Small intestine (tissue), 7 donors: Measurements from ENCODE around the gene SARNP. TPM values are rescaled to one million over a fixed set of nuclear protein-coding genes. Genes with fewer than 3 reads are reported as not detected.

Experiments used
- DNase-seq, 2 donors: peaks; one replicate each; pipeline versions ENCODE4 v3.0.0 to v3.0.0-alpha.2; 2013
- FAIRE-seq: peaks from 2 replicates; lab custom pipeline; 2012; peaks lifted over from hg19 to GRCh38; lab: Jason Lieb, UNC
- H3K27ac ChIP-seq, 3 donors: one replicate each; pipeline ENCODE4 v1.5.1; 2013; ENCODE audit warnings: low read length in 2 of 3, mild to moderate bottlenecking in 2 of 3, control low read depth in 1 of 3, inconsistent platforms in 1 of 3, low read depth in 1 of 3, moderate library complexity in 1 of 3
- H3K27me3 ChIP-seq, 3 donors: one replicate each; pipeline ENCODE4 v1.6.1; 2013; ENCODE audit warnings: low read length in 3 of 3, inconsistent platforms in 1 of 3; ENCODE audit not compliant: control insufficient read depth in 3 of 3, insufficient read depth in 3 of 3
- H3K36me3 ChIP-seq, 3 donors: one replicate each; pipeline ENCODE4 v1.6.1; 2013; ENCODE audit warnings: low read length in 3 of 3, inconsistent platforms in 1 of 3, low read depth in 1 of 3, mild to moderate bottlenecking in 1 of 3, moderate library complexity in 1 of 3; ENCODE audit not compliant: control insufficient read depth in 3 of 3, insufficient read depth in 2 of 3
- H3K4me1 ChIP-seq, 3 donors: one replicate each; pipeline ENCODE4 v1.6.1; 2013; ENCODE audit warnings: low read length in 2 of 3, inconsistent platforms in 1 of 3, low read depth in 1 of 3, mild to moderate bottlenecking in 1 of 3, moderate library complexity in 1 of 3; ENCODE audit not compliant: control insufficient read depth in 3 of 3, insufficient read depth in 2 of 3
- H3K4me3 ChIP-seq, 3 donors: one replicate each; pipeline ENCODE4 v1.5.1; 2013; ENCODE audit warnings: low read length in 3 of 3, control low read depth in 1 of 3, inconsistent platforms in 1 of 3, low read depth in 1 of 3, mild to moderate bottlenecking in 1 of 3, moderate library complexity in 1 of 3
- H3K9me3 ChIP-seq, 2 donors: one replicate each; pipeline ENCODE4 v1.6.1; 2013; ENCODE audit warnings: low read depth in 1 of 2, low read length in 1 of 2; ENCODE audit not compliant: control insufficient read depth in 2 of 2, insufficient read depth in 1 of 2
- WGBS, 3 donors: extraction: QIAGEN DNeasy Blood & Tissue Kit; methylation state at CpG; one replicate each; pipeline ENCODE4 v1.1.7; 2013; 5-methylcytosine and 5-hydroxymethylcytosine counted together
- polyA plus RNA-seq, 4 donors: library from polyadenylated mRNA; stranded (reverse) in 3 of 4; unstranded in 1 of 4; fragments of 200-250 nt in 3 of 4; fragments of 120-200 nt in 1 of 4; gene quantifications; one replicate each; pipeline versions ENCODE4 v1.2.1 to v1.2.3, GENCODE V29; 2013
- donor health status: healthy with polysubstance abuse.
- donor health status: control.
- donor health status: control.
- donor health status: Bipolar disorder and iron deficiency.
- donor health status: healthy.

SARNP gene
- polyA plus RNA-seq, 4 donors: 62.8 to 89.8 (median 75.3) TPM

DNA sequence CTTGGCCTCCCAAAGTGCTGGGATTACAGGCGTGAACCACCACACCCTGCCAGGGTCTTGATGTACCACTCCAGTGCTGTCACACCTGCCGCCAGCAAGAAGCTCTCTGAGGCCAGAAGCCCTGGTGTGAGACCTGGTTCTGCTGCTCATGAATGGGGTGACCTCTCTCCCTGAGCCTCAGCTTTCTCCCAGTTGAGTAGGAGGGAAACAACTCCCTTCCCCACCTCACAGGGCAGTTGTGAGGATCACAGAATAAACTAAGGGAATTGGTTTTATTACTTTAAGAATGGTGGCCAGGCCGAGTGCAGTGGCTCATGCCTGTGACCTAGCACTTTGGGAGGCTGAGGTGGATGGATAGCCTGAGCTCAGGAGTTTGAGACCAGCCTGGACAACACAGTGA, 82.9 kb downstream of the SARNP start:
- Histone ChIP-seq H3K9me3 (no peaks in the 10 kb centered on the region), H3K4me1 (peaks cover 0 to 39% (median 9%) of the 10 kb centered on the region in 3 donors), H3K27ac (no peak overlapping the region), H3K4me3 (no peak overlapping the region), H3K36me3 (peaks cover 0 to 4% (median 0%) of the 10 kb centered on the region in 3 donors), H3K27me3 (no peaks in the 10 kb centered on the region)
- FAIRE-seq (no peak), DNase-seq (no peak)
- 89 to 94% (median 90%) methylated on average over 3 of the region's 3 CpGs for WGBS, 3 donors

DNA sequence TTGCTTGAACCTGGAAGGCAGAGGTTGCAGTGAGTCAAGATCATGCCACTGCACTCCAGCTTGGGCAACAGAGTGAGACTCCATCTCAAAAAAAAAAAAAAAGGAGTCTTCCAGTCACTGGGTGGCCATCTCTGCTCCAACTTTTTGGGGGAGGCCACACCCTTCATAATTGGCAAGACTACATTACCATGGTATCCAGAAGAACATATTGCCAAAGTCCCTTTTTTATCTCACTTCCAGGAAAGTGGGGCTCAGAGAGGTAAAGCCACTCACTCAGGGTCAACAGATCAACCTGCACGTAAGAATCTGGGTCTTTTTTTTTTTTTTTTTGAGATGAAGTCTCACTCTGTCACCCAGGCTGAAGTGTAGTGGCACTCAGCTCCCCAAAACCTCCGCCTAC, 83.7 kb downstream of the SARNP start:
- H3K27me3 ChIP-seq: no peaks in the 10 kb centered on the region
- DNase-seq: no peak
- no peak overlapping the region for H3K27ac ChIP-seq
- H3K4me3 ChIP-seq: no peak overlapping the region
- H3K9me3 ChIP-seq: no peaks in the 10 kb centered on the region
- FAIRE-seq: no peak
- WGBS, 3 donors: 61 to 75% (median 69%) methylated on average over 2 of the region's 2 CpGs
- peaks cover 0 to 39% (median 9%) of the 10 kb centered on the region in 3 donors for H3K4me1 ChIP-seq
- peaks cover 0 to 4% (median 0%) of the 10 kb centered on the region in 3 donors for H3K36me3 ChIP-seq

DNA sequence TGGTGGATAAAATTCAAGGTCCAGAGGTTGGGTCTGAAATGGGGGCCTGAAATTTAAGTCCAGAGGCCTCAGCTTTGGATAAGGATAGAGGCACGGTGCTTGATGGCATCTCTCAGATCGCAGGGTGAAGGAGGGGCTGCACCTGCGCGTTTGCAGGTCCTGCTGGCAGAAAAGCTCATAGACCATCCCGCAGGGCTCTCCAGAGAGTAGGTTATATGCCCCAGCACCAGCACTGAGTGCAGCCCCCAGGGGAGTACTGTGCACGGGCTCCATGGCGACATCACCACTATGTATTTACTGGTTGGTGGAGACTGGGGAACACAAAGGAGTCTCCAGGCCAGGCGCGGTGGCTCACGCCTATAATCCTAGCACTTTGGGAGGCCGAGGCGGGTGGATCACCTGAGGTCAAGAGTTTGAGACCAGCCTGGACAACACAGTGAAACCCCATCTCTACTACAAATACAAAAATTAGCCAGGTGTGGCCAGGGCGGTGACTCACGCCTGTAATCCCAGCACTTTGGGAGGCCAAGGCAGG, 84.4 kb downstream of the SARNP start:
- no peaks in the 10 kb centered on the region for H3K27me3 ChIP-seq
- H3K9me3 ChIP-seq: no peaks in the 10 kb centered on the region
- peaks cover 0 to 4% (median 0%) of the 10 kb centered on the region in 3 donors for H3K36me3 ChIP-seq
- no peak for FAIRE-seq
- no peak overlapping the region for H3K27ac ChIP-seq
- WGBS, 3 donors: 84 to 91% (median 87%) methylated on average over 14 of the region's 14 CpGs
- no peak for DNase-seq
- peaks cover 0 to 36% (median 8%) of the 10 kb centered on the region in 3 donors for H3K4me1 ChIP-seq
- H3K4me3 ChIP-seq: no peak overlapping the region

DNA sequence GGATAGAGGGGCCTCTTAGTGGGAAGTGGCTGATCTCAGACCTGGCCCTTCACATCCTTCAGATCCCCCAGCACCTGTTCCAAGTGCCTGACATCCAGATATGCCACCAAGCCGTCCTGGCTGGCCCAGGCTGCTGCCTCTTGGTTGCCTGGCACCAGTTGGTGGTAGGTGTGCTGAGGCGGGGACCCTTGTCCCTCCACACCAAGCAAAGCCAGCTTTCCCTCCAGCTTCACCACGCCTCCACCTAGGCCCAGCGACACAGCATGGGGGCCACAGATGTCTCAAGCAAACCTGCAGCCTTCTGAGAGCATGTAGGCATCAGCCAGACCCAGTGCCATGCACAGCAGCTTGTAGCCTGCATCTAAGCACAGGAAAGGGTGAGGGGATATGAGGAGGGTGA, 85.2 kb downstream of the SARNP start:
- H3K4me1 ChIP-seq: peaks cover 0 to 33% (median 5%) of the 10 kb centered on the region in 3 donors
- no peak overlapping the region for H3K27ac ChIP-seq
- DNase-seq (no peak), FAIRE-seq (no peak)
- no peaks in the 10 kb centered on the region for H3K27me3 ChIP-seq
- no peak overlapping the region for H3K4me3 ChIP-seq
- no peaks in the 10 kb centered on the region for H3K9me3 ChIP-seq
- WGBS, 3 donors: 77 to 79% (median 79%) methylated on average over 4 of the region's 4 CpGs
- H3K36me3 ChIP-seq: peaks cover 0 to 10% (median 0%) of the 10 kb centered on the region in 3 donors

DNA sequence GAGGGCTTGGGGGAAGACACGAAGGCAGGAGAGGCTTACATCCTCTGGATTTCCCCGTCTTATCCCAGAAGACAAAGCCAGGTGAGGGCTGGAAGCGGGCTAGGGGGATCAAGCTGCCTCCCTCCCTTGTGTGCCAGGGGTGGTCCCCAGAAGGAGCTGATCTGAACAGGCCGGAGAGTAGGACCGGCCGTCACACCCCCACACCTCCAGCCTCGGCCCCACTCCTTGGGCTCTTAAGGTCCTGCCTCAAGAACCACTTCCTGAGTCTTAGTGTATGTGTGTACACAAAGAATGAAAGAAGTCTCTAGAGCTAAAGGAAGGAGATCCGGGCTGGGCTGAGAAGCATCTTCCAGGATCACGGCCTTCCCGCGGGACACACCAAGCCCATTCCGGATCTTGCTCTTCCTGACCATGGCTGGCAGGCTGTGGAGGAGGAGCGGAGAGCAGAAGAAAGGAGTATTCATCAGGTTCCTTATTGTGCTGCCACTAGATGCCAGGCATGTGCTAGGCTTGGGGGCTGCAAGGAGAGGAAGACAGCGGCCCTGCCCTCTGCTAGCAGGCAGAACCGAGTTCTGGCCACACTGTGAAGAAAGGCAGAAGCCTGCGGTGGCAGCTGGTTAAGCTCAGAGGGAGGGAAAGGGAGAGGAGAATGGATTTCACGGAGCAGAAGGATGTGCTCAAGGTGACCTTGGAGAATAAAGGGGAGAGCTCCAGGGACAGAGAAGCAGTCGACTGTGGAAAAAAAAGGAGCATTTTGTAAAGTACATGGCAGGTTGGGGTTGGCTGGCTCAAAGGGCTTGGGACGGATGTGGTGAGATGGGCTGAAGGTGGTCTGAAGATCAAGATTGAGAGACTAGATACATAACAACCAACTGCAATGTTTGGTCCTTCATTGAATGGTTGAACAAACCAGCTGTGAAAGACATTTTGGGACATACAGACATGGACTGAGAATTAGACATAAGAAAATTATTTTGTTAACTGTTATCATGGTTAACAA, 87.4 kb downstream of the SARNP start:
- FAIRE-seq (no peak), DNase-seq (peak in 1 of 2 donors; percentile 35)
- H3K27me3 ChIP-seq: no peaks in the 10 kb centered on the region
- peaks cover 2 to 32% (median 14%) of the 10 kb centered on the region in 3 donors for H3K36me3 ChIP-seq
- peak overlapping the region in 2 of 3 donors; percentile 74 to 96 for H3K4me3 ChIP-seq
- H3K9me3 ChIP-seq: no peaks in the 10 kb centered on the region
- H3K4me1 ChIP-seq: peaks cover 2 to 41% (median 11%) of the 10 kb centered on the region in 3 donors
- H3K27ac ChIP-seq: peak overlapping the region; percentile 94 to 97 (median 97)
- WGBS, 3 donors: 9 to 16% (median 14%) methylated on average over 19 of the region's 19 CpGs

DNA sequence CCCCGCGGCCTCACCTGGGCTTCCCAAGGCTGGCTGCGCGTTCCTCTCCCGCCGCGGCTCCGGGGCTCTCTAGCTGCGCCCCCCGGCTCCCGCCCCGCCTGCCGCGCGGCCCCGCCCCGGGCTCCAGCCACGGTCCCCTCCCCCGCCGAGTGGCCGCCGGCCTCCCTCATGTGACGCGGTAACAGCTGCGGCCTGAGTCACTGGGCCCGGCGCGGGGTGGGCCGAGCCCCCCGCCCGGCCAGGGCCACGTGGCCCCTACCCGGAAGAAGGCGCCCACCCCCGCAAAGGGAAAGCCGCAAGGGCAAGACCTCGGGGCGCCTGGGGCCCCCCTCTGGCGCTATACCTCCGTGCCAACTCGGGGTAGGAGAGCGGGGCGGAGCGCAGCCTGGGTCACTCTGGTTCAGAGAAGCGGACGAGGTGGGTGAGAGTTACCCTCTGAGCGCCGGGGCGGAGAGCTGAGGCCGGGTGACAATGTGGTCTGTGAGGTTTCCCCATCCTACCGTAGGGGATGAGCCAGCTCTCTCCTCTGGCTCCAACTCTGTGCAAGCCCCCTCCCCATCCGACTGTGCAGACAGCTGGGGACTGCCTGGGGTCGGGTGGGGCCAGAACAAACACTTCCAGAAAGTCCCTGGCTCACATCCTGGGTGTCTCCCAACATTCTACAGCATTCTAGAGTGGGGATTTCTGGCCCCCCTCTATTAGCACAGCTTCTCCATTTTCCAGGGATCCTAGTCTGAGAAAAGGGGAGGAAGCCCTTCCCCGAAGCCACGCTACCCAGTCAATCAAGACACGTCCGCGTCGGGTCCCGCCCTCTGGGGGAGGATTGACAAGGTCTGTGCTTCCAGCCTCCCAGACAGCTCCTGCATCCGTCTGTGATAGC, 88.3 kb downstream of the SARNP start, which contains the start of gene CD63:
Gene CD63, minus strand, starts transcription at position 71 of the 880 bp plus-strand sequence. CDS start 668 bp downstream, outside the sequence.
- peak; percentile 91 to 95 for DNase-seq
- no peak for FAIRE-seq
- WGBS, 3 donors: 0 to 1% (median 0%) methylated on average over 48 to 61 of the region's 61 CpGs

DNA sequence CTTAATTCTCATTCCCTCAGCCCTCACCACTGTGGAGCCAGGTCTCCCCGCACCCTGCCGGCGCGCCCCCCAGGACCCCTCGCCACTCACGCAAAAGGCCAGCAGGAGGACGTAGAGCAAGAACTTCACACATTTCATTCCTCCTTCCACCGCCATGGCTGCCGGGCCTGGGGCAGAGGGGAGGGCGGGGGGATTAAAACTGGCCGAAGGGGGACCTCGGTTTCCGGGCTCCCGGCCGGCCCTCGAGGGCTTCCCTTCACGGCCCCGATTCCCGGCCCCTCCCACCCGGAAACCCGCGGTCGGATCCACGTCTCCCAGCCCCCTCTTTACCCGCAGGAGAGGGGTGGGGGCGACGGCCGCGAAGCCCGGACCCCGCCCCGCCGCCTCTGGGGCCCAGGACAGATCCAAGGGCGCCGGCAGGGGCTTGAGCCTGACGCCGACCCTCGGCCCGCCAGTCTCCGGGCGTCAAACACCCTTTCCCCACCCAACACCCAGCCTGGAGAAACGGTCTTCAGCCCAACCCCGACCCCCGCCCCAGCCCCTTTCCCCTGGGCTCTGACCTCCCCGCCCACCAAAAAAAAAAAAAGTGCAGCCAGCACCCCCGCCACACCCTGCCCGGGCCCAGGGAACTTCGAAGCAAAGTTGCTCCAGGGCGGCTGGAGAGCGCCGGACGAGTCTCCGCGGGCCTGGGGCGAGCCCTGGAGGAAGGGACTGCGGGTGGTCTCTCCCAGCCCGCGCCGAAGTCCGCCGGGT, 89.2 kb downstream of the SARNP start:
- 0 to 1% (median 1%) methylated on average over 43 to 61 of the region's 61 CpGs for WGBS, 3 donors
- peak overlapping the region; percentile 94 to 97 (median 97) for H3K27ac ChIP-seq
- peaks cover 2 to 53% (median 11%) of the 10 kb centered on the region in 3 donors for H3K4me1 ChIP-seq
- DNase-seq: peak; percentile 49 to 90
- peak overlapping the region; percentile 74 to 96 (median 89) for H3K4me3 ChIP-seq
- no peaks in the 10 kb centered on the region for H3K27me3 ChIP-seq
- H3K36me3 ChIP-seq: peaks cover 5 to 48% (median 14%) of the 10 kb centered on the region in 3 donors
- no peaks in the 10 kb centered on the region for H3K9me3 ChIP-seq
- no peak for FAIRE-seq

More for the DNA sequence above, 88.3 kb downstream of the SARNP start, which contains the start of gene CD63:
- H3K4me1 ChIP-seq: peaks cover 2 to 50% (median 11%) of the 10 kb centered on the region in 3 donors
- peak within 1 kb of the TSS; percentile 94 to 97 (median 97) for H3K27ac ChIP-seq
- H3K4me3 ChIP-seq: peak within 1 kb of the TSS; percentile 74 to 96 (median 89)
- H3K9me3 ChIP-seq: no peaks in the 10 kb centered on the region
- H3K27me3 ChIP-seq: no peaks in the 10 kb centered on the region
- H3K36me3 ChIP-seq: peaks cover 5 to 41% (median 14%) of the 10 kb centered on the region in 3 donors
